ENCODE data around the gene RAB40C.

The RAB40C gene

DNA sequence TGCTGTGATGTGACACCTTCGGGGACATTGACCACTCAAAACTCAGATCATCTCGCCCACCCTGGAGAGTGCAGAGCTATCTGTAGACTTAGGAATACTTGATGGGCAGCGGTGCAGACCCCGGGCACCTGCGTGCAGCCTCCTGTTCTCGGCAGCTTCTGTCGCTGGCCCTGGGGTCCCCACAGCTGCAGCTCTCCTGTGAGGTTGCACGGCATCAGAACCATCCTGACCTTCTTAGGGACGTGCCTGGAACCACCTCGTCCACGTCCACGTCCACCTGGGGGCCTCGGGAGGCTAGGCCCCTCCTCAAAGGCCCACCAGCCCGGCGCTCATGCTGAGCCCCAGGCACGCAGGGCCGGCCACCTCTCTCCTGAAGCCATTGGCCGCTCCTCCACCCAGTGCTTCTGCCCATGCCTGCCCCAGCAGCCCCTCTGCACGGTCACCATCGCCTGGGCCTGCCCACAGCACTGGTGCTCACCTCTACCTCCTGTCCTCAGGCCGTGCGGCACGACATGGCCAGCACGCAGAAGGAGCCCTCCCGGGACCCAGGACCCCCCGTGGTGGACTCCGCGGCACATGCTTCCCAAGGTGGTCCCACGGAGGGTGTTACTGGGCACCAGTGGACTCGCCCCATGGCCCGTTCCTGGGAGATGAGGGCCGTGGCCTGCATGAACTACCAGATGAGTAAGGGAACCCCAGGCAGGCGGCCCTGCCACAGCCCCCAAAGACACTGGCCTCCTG lies 38.6 kb downstream of the RAB40C start:
- TF ChIP-seq, protein P1, sequence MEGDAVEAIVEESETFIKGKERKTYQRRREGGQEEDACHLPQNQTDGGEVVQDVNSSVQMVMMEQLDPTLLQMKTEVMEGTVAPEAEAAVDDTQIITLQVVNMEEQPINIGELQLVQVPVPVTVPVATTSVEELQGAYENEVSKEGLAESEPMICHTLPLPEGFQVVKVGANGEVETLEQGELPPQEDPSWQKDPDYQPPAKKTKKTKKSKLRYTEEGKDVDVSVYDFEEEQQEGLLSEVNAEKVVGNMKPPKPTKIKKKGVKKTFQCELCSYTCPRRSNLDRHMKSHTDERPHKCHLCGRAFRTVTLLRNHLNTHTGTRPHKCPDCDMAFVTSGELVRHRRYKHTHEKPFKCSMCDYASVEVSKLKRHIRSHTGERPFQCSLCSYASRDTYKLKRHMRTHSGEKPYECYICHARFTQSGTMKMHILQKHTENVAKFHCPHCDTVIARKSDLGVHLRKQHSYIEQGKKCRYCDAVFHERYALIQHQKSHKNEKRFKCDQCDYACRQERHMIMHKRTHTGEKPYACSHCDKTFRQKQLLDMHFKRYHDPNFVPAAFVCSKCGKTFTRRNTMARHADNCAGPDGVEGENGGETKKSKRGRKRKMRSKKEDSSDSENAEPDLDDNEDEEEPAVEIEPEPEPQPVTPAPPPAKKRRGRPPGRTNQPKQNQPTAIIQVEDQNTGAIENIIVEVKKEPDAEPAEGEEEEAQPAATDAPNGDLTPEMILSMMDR (IDR thresholded peaks at IDR 0.05; ENCODE audit: borderline replicate concordance, insufficient read depth, low read depth, low read length) = no peak
- H3K4me3 ChIP-seq (ENCODE audit: low read depth, low read length) = no peak overlapping the region

DNA sequence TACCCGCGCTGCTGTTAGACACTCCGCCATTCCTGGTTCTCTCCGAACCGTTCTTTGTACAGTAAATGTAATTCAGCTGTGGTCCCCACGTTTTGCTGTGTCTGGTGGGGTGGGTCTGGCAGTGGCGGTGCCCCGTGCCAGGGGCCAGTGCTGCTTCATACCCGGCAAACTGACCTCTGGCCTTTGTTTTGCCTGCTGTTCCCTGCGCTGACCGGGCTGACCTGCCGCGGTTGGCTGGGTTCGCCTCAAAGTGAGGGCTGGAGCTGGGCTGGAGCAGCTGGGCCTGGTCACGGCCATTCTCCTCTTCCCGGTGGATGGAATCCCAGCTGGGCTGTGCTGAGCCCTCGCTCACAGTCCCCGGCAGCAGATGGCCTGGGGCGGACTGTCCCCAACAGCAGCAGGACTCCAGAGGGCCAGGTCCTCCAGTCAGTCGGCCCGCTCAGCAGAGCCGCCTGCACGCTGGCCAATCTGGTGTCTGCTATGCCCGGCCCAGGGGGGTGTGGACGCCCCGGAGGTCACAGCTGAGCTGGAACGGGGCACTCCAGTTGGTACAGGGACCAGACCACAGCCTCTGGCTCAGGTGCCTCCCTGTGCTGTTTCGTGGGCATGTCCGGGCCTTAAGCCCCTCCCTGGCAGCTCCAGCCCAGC lies 39.4 kb downstream of the RAB40C start:
- no peak overlapping the region for H3K4me3 ChIP-seq (ENCODE audit: low read depth, low read length)
- TF ChIP-seq, protein P1 (IDR thresholded peaks at IDR 0.05; ENCODE audit: borderline replicate concordance, insufficient read depth, low read depth, low read length) = no peak

DNA sequence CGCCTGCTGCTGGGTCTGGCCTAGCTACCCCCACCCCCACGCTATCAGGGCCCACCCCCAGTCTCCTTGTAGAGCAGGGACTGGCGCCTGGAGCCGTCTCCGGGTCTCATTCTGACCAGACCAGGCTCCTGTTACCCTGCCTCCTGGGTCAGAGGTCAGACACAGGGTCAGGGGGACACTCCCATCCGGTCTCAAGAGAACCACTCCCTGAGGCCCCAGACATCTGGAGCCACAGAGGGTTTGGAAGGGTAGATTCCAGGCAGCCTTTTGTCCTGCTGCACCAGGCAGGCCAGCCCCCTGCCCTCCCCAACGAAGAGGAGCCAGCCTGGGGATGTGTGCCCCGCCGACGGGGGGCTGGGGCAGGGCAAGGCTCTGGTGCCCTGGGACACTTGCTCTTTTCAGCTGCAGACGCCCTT lies 40.0 kb downstream of the RAB40C start:
- no peak overlapping the region for H3K4me3 ChIP-seq (ENCODE audit: low read depth, low read length)

DNA sequence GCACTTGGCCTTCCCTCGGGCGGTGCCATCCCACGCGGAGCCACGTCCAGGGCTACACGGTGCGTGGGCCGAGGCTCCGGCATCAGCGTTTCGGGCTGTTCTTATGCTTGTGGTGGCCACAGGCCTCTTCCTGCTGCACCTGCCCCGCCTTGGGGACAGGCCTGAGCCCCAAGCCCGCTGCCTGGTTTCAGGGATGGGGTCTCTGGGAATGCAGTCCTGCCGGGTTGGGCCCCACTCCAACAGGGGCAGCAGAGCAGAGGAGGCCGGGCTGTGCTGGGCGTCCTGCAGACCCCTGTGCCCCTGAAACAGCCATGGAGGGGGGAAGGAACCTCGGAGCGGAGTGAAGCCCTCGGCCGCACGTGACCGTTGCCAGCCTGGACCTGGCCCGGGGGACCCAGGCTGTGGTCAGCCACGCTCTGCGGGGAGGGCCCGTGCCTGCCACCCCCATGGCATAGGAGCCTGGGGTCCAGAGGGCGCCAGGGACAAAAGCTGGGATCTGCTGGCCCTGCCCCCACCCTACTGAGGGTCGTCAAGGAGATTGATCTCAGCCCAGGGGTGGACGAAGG lies 40.5 kb downstream of the RAB40C start:
- TF ChIP-seq, protein P1 (IDR thresholded peaks at IDR 0.05; ENCODE audit: borderline replicate concordance, insufficient read depth, low read depth, low read length) = no peak
- H3K4me3 ChIP-seq (ENCODE audit: low read depth, low read length) = no peak overlapping the region

More for the DNA sequence above, 40.0 kb downstream of the RAB40C start:
- TF ChIP-seq, protein P1 (IDR thresholded peaks at IDR 0.05; ENCODE audit: borderline replicate concordance, insufficient read depth, low read depth, low read length) = no peak

DNA sequence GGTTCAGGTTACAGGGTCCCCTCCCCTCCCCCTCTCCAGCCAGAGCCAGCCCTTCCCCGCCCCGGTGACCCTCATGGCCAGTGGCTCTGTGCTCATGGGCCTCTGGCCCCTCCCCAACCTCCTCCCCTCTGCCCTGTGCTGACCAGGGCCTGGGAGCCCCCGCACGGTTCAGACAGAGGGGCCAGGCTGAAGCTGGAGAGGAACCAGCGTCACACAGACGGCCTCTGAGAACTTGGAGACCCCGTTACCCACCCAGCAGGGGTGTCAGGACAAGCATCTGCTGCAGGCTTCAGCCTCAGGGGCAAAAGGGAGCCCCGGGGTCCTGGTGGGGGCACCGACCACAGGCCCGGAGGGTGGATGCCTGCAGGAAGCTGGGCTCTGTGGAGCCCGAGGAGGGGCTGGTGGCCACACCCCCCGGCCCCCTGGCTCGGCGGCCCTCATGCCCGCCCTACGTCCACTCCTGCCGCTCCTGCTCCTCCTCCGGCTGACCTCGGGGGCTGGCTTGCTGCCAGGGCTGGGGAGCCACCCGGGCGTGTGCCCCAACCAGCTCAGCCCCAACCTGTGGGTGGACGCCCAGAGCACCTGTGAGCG lies 41.0 kb downstream of the RAB40C start, which contains the start of gene WFIKKN1:
Gene WFIKKN1, plus strand, starts transcription at position 171 of the 591 bp plus-strand sequence. Its CDS starts 269 bp downstream, at position 440.
- H3K4me3 ChIP-seq (ENCODE audit: low read depth, low read length) = no peak within 1 kb of the TSS
- TF ChIP-seq, protein P1 (IDR thresholded peaks at IDR 0.05; ENCODE audit: borderline replicate concordance, insufficient read depth, low read depth, low read length) = no peak

DNA sequence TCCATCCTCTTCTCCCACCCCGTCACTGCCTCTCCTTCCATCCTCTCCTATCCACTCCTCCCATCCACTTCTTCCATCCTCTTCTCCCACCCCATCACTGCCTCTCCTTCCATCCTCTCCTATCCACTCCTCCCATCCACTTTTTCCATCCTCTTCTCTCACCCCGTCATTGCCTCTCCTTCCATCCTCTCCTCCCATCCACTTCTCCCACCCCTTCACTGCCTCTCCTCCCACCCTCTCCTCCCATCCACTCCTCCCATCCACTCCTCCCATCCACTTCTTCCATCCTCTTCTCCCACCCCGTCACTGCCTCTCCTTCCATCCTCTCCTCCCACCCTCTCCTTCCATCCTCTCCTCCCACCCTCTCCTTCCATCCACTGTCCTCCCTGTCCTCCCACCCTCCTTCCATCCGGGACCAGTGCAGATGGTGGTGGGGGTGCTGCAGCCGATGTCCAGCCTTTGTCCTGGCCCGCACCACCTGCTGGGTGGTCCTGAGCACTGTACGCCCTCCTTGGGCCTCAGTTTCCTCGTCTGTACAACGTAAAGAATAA lies 42.0 kb downstream of the RAB40C start:
- TF ChIP-seq, protein P1 (IDR thresholded peaks at IDR 0.05; ENCODE audit: borderline replicate concordance, insufficient read depth, low read depth, low read length) = no peak
- H3K4me3 ChIP-seq (ENCODE audit: low read depth, low read length) = no peak overlapping the region

Data from GM12875 (cell line).